ENCODE data around the gene PEPD.

Gene PEPD

DNA sequence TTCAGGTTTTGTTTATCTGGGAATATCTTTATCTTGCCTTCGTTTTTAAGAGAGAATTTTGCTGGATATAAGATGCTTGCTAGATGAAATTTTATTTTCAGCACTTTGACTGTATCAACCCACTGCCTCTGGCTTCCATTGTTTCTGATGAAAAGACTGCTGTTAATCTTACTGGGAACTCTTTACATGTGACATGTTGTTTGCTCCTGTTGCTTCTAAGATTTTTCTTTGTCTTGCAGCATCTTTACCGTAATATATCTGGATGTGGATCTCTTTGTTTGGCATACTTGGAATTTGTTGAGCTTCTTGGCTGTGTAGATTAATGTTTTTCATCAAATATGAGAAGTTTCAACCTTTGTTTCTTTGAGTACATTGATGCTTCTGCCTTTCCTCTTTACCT lies 166.1 kb downstream of the PEPD start:
- Histone ChIP-seq H2AFZ (ENCODE audit: low read length) (no peak overlapping the region), H3K4me3 (ENCODE audit: low read length) (no peak overlapping the region), H3K9me2 (replicated peaks; ENCODE audit: insufficient read depth, low read length) (no peaks in the 10 kb centered on the region), H3K4me2 (ENCODE audit: low read depth, low read length) (no peak overlapping the region), H3K36me3 (replicated peaks; ENCODE audit: insufficient read depth, low read length) (no peaks in the 10 kb centered on the region), H3F3A (ENCODE audit: insufficient read depth, low read length) (no peaks in the 10 kb centered on the region), H3K79me2 (ENCODE audit: low read length) (no peaks in the 10 kb centered on the region), H3K9me3 (replicated peaks; ENCODE audit: insufficient read depth, low read length) (no peaks in the 10 kb centered on the region), H3K27ac (ENCODE audit: low read length) (no peak overlapping the region), H3K9ac (ENCODE audit: low read length) (no peak overlapping the region), H4K20me1 (ENCODE audit: insufficient read depth, low read length) (no peaks in the 10 kb centered on the region), H3K4me1 (ENCODE audit: low read length) (no peaks in the 10 kb centered on the region), H3K27me3 (replicated peaks; ENCODE audit: insufficient read depth, low read length) (peaks cover 39% of the 10 kb centered on the region)
- TF ChIP-seq EZH2 (optimal IDR thresholded peaks at IDR 0.05; ENCODE audit: low read depth, low read length) (no peak), CTCF (IDR thresholded peaks at IDR 0.05; ENCODE audit: low read length) (no peak), EZH2phosphoT487 (IDR thresholded peaks at IDR 0.05; ENCODE audit: low read length) (no peak)
- DNase-seq = no peak

GRCh38 chr19:33350538-33351309 lies 170.9 kb downstream of the PEPD start:
- DNase-seq = no peak
- no peaks in the 10 kb centered on the region for H3K79me2 ChIP-seq (ENCODE audit: low read length)
- no peaks in the 10 kb centered on the region for H3K9me3 ChIP-seq (replicated peaks; ENCODE audit: insufficient read depth, low read length)
- no peaks in the 10 kb centered on the region for H3K36me3 ChIP-seq (replicated peaks; ENCODE audit: insufficient read depth, low read length)
- no peak overlapping the region for H3K27ac ChIP-seq (ENCODE audit: low read length)
- H3K4me2 ChIP-seq (ENCODE audit: low read depth, low read length) = no peak overlapping the region
- TF ChIP-seq EZH2 (optimal IDR thresholded peaks at IDR 0.05; ENCODE audit: low read depth, low read length) = no peak
- TF ChIP-seq EZH2phosphoT487 (IDR thresholded peaks at IDR 0.05; ENCODE audit: low read length) = no peak
- no peak for TF ChIP-seq CTCF (IDR thresholded peaks at IDR 0.05; ENCODE audit: low read length)
- no peak overlapping the region for H3K9ac ChIP-seq (ENCODE audit: low read length)
- no peaks in the 10 kb centered on the region for H3K9me2 ChIP-seq (replicated peaks; ENCODE audit: insufficient read depth, low read length)
- H3K4me1 ChIP-seq (ENCODE audit: low read length) = no peaks in the 10 kb centered on the region
- no peak overlapping the region for H3K4me3 ChIP-seq (ENCODE audit: low read length)
- peaks cover 64% of the 10 kb centered on the region for H3K27me3 ChIP-seq (replicated peaks; ENCODE audit: insufficient read depth, low read length)
- H3F3A ChIP-seq (ENCODE audit: insufficient read depth, low read length) = no peaks in the 10 kb centered on the region
- H2AFZ ChIP-seq (ENCODE audit: low read length) = no peak overlapping the region
- no peaks in the 10 kb centered on the region for H4K20me1 ChIP-seq (ENCODE audit: insufficient read depth, low read length)

DNA sequence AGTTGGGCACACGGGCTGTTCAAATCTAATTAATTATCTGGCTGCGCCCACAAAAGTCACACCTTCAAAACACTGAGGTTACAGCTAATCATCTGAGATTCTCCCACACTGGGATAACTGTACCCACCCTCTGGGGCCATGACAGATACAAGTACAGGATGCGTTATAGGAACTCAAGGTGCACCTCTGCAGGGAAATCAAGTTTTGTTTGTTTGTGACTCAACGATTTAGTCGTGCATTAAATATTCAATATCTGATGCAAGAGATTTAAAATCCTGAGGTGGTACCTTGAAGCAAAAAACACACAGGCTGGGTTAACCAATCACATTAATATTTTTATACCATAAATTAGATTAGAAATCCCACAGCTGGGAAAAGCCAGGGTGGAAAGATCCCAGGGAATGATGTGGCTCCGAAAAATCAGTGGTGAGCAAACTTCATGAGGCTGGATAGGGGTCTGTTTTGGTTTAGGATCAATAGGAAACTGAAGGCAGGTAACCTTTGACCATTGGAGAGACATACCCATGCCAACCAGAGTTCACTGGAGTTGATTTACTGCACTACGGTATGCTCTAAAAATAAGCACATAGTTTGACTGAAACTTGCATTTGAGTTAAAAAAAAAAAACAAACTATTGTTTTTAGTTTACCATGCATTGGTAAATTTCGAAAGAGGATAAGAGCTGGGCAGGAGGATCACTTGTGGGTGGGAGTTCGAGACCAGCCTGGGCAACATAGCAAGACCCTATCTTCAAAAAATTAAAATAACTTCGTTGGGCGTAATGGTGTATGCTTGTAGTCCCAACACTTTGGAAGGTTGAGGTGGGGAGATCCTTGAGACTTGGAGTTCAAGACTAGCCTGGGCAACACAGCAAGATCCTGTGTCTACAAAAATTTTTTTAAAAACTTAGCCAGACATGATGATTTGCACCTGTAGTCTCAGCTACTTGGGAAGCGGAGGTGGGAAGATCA lies 172.0 kb downstream of the PEPD start:
- Histone ChIP-seq H3K9me2 (replicated peaks; ENCODE audit: insufficient read depth, low read length) (no peaks in the 10 kb centered on the region), H3K79me2 (ENCODE audit: low read length) (no peaks in the 10 kb centered on the region), H3K9ac (ENCODE audit: low read length) (no peak overlapping the region), H3K4me2 (ENCODE audit: low read depth, low read length) (no peak overlapping the region), H2AFZ (ENCODE audit: low read length) (no peak overlapping the region), H3K27ac (ENCODE audit: low read length) (no peak overlapping the region), H3K4me3 (ENCODE audit: low read length) (no peak overlapping the region), H3K4me1 (ENCODE audit: low read length) (no peaks in the 10 kb centered on the region), H3K36me3 (replicated peaks; ENCODE audit: insufficient read depth, low read length) (no peaks in the 10 kb centered on the region), H3K9me3 (replicated peaks; ENCODE audit: insufficient read depth, low read length) (no peaks in the 10 kb centered on the region), H3F3A (ENCODE audit: insufficient read depth, low read length) (no peaks in the 10 kb centered on the region), H3K27me3 (replicated peaks; ENCODE audit: insufficient read depth, low read length) (peaks cover 73% of the 10 kb centered on the region), H4K20me1 (ENCODE audit: insufficient read depth, low read length) (no peaks in the 10 kb centered on the region)
- no peak for DNase-seq
- TF ChIP-seq EZH2phosphoT487 (IDR thresholded peaks at IDR 0.05; ENCODE audit: low read length) (no peak), CTCF (IDR thresholded peaks at IDR 0.05; ENCODE audit: low read length) (no peak), EZH2 (optimal IDR thresholded peaks at IDR 0.05; ENCODE audit: low read depth, low read length) (no peak)
